ENCODE measurements around the gene CLRN1.

Gene CLRN1

GRCh38 chr3:150917951-150918350 is 54.6 kb downstream of the CLRN1 start:
- no peak for FAIRE-seq

- no peak for FAIRE-seq
These were observed 59.2 kb downstream of the CLRN1 start for GRCh38 chr3:150913133-150913922.

DNA sequence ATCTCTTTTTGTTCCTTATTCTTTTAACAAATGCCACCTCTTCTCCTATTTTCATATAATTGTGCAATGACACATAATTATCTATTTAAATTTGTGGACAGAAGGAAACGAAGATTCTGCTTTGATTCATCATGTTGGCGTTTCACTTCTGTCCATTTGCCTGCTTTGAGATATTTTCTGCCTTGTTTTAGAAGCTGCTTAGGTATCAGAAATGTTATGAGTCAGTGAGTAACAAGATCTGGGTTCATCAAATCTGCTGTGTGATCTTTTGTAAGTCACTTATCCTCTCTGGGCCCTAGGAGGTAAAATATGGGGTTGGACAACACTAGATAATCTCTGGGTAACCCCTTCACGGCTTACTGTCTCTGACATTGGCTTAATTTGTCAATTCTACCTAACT is 60.0 kb downstream of the CLRN1 start:
- FAIRE-seq: no peak

DNA sequence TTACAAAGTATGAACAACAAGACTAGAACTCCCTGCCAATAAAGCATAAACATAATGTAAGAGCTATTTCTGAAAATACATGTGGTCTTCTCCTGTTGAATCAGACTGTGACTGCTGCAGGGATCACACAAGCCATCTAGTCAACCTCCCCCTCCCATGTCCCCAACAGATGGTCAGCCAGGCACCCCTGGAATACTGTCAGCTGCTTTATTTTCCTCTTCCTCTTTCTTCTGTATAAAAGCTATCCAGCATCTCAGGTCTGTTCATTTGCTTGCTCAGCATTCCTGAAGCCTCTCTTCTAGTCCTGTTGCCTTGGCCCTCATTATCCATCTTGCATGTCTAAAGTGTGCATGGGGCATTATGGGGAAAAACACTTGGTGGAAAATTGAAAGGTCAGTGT is 60.8 kb downstream of the CLRN1 start:
- FAIRE-seq: no peak

DNA sequence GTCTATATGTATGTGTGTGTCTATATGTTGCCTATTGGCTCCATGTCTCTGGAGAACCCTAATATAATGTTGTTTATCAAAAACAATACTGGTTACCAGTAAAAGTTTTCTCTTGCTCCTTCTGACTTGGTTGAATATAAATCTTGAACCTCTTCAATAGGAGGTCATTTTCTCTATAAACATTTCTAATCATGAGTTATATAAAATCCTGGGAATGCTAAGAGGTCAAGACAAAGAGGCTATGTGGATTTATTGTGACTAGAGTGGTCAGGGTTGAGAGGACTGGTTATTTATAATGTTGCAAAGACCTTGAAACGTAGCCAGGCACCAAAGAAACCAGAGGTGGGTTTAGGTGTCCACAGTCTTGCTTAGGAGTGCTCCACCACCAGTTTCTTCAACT is 66.1 kb downstream of the CLRN1 start:
- no peak for FAIRE-seq

GRCh38 chr3:150905746-150906145 is 66.8 kb downstream of the CLRN1 start:
- FAIRE-seq: no peak

DNA sequence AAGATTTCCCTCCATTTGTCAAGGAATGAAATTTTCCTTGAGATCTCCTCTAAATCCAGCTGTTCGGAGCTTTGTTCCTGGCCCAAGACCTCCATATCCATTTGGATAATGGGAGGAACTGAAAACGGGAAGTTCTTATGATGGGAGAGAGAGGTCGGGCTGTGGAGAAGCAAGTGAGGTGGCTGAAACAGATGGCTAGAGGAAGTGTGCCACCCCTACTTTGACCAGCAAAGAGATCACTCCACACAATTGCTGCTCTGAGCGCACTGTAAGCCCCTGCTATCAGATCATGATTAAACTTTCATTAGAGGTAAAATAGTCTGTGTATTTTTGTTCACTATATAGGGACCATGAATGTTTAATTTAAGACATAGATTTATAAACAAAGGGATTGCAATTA is 67.2 kb downstream of the CLRN1 start, which contains the start of gene MINDY4B:
Gene MINDY4B (minus strand): TSS at position 101 of the 400 bp plus-strand sequence. CDS start 0 bp downstream, at position 101.
- no peak for FAIRE-seq

DNA sequence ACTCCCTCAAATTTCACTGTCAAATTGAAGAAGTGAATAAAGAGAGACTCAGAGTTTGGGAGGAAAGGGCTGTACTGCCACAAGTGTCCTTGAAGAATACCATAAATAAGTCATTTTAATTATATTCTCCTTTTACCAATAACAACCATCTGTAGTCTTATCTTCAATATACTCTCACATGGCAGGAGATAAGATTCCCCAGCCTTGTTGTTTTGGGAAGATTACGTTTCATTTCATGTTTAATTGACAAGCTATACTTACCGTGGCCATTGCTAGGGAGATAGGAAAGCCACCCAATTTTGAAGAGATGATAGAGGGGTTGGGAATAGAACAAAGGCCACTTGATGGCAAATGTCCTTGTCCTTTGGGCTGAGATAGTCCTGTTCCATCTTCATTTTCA is 69.5 kb downstream of the CLRN1 start:
- no peak for FAIRE-seq

- FAIRE-seq: no peak
These were observed 70.7 kb downstream of the CLRN1 start for GRCh38 chr3:150901793-150902192.

DNA sequence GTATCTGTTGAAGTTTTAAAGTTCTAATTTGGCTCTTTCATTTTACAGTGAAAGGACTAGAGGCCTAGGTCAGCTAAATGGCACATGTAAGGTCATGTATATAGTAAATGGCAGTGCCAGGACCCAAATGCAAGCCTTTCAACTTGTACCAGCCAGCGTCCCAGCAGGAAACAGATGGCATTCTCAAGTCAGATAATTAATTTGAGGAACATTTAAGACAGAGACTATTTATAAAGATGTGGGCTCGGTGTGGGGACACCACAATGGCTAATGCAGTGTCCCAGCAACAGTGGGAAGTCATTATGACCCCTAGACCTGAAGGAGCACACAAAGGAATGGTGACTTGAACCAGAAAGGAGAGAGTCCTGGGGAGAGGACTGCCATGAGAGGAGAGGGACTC is 73.4 kb downstream of the CLRN1 start:
- no peak for FAIRE-seq

DNA sequence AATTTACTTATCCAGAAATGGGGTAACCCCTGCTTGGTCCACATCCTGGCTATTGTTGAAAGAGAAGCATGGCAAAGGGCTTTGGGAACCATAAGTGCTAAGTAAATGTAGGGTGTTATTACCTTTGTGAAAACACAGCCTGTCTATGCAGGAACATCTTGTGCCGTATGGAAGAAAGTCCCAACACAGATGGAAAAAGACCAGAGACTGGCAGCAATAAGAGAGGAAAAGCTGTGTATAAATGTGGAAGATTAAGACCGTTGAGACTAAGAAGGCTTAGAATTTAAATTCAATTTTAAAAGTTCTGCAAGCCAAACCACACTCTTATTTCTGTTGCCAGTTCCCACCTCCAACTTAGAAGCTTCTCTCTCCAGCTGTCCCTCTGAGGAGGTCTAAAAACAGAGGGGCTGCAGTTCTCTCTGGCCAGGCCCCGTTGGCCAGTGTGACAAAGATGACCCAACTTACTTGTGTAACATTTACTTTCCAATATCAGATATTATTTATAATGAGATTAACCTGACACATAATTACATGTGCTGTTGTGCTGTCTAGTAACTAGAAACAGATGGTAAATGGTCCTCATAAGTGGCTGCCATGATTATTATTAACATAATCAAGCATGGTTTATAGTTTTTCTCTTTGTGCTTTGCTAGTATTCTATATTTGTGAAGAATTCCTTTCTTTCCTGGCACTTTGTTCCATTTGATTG is 74.3 kb downstream of the CLRN1 start:
- FAIRE-seq: no peak

- no peak for FAIRE-seq
These were observed 74.9 kb downstream of the CLRN1 start for GRCh38 chr3:150897592-150897991.

GRCh38 chr3:150890831-150891230 is 81.7 kb downstream of the CLRN1 start:
- FAIRE-seq: no peak

GRCh38 chr3:150890295-150890694 is 82.2 kb downstream of the CLRN1 start:
- FAIRE-seq: no peak

DNA sequence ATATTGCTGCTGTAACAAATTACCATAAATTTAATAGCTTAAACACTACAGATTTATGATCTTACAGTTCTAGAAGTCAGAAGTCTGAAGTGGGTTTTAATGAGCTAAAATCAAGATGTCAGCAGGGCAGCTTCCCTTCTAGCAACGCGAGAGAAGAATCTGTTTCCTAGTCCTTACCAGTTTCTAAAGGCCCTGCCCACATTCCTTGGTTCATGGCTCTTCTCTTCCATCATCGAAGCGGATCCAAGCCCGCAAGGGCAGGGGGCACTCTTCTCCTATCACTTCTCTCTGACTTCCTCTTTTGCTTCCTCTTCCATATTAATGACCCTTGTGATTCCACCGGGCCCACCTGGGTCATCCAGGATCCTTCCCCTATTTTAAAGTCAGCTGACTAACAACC is 83.4 kb downstream of the CLRN1 start:
- no peak for FAIRE-seq

- no peak for FAIRE-seq
These were observed 85.5 kb downstream of the CLRN1 start for GRCh38 chr3:150887031-150887430.

DNA sequence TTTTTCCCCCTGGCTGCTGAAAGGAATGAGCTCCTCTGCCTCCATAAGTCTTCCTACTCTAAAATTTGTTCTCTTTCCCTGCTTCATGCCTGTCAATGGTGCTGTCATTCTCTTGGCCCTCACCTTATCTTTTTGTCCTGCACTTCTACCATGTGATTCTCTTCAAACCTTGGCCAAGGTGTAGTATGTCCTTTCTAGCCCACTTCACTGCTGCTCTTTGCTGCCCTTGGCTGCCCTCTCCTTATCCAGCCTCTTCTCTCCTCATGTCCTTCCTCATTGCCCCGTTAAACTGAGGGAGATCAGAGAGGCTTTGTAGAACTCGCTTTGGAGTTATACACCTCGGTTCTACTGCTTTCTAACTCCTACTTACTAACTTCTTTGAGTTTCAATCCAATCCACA is 87.0 kb downstream of the CLRN1 start:
- no peak for FAIRE-seq

DNA sequence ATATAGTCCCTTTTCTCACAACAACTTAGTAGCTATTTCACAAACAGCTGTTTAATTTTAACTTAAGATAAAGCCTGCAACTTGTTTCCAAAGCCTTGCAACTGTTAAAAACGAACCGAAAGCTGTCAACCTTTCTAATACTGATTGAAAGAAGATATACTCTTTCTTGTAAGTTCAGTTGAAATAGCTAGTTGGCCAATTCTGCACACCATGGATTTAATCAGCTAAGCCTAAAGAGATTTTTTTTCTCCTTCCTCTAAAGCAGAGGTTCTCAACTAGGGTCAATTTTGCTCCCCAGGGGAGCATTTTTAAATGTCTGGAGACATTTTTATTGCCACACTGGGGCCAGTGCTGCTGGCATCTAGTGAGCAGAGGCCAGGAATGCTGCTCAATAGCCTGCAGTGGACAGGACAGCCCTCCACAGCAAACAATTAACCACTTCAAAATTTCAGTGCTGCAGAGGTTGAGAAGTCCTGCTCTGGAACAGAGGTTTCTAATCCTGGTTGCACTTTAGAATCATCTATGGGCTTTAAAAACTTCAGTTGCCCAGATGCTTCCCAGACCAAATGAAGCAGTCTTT is 93.4 kb downstream of the CLRN1 start:
- FAIRE-seq: no peak

GRCh38 chr3:150878290-150878689 is 94.2 kb downstream of the CLRN1 start:
- no peak for FAIRE-seq

DNA sequence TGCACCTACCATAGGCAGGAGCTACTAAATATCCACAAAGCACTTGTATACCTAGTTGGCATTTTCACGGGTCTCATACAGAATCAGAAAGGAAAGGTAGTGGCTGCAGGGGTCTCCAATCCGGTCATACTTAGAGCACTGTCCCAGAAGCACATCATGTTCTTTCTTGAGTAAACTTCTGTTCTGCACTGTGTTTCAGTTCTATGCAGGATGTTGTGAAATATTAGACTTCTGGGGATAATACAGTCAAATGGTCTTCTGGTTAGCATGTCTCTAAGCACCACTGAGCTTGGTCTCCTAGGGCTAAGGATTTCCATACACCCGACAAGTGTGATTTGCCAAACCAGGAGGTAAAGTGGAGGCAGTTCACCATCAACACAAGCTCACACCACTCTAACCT is 95.2 kb downstream of the CLRN1 start:
- FAIRE-seq: no peak

- FAIRE-seq: no peak
These were observed 95.8 kb downstream of the CLRN1 start for GRCh38 chr3:150876611-150877265.
